Endothelial cell of umbilical vein (primary cell): ENCODE results near the gene TBCD. TPM values are rescaled to one million over a fixed set of nuclear protein-coding genes. Genes with fewer than 3 reads are reported as not detected.
A peak's percentile ranks its signal among the peaks of the same experiment; 100 is the strongest.

ENCODE experiments used
- BruUV-seq: library from RNA; stranded (reverse); fragments of 400-500 nt; replicated peaks from 2 replicates; lab custom pipeline; 2021; lab: Mats Ljungman, UMichigan
- CTCF ChIA-PET: fragments of 300-600, 350-600 bp; sonication (Branson Sonifier 250); formaldehyde crosslinking; loops from one replicate; lab custom pipeline; 2021; ENCODE audit warnings: antibody characterized with exemption, inconsistent platforms; lab: Charles Lee
- POLR2A ChIA-PET: fragments of 300-600, 350-600 bp; sonication (Branson Sonifier 250); formaldehyde crosslinking; loops from one replicate; lab custom pipeline; 2021; ENCODE audit warnings: antibody characterized with exemption, inconsistent platforms; lab: Charles Lee
- DNase-seq: peaks from one replicate; pipeline ENCODE4 v3.0.0-alpha.2; 2011; ENCODE audit warnings: low read depth, low spot score
- FAIRE-seq: peaks from 2 replicates; lab custom pipeline; 2011; peaks lifted over from hg19 to GRCh38; lab: Jason Lieb, UNC
- H2AFZ ChIP-seq: 2 replicates; pipeline ENCODE4 v1.6.0; 2012; ENCODE audit warnings: low read depth, low read length, control low read depth, inconsistent platforms
- H3K27ac ChIP-seq: 2 replicates; pipeline ENCODE4 v1.5.1; 2011; ENCODE audit warnings: low read depth, mild to moderate bottlenecking, control low read depth, low read length, moderate library complexity; ENCODE audit not compliant: insufficient read depth
- H3K27me3 ChIP-seq, 2 experiments: 2 replicates each; pipeline versions ENCODE4 v1.6.0 to v1.6.1; 2011; ENCODE audit warnings: low read length in 2 of 2, mixed read lengths in 1 of 2; ENCODE audit not compliant: control insufficient read depth in 2 of 2, insufficient read depth in 2 of 2
- H3K36me3 ChIP-seq, 2 experiments: 2 replicates in 1 of 2; 3 replicates in 1 of 2; pipeline ENCODE4 v1.5.1; 2011; ENCODE audit warnings: low read length in 2 of 2, mild to moderate bottlenecking in 1 of 2, moderate library complexity in 1 of 2; ENCODE audit not compliant: control insufficient read depth in 2 of 2, insufficient read depth in 2 of 2; ENCODE audit errors: extremely low read depth in 1 of 2
- H3K4me1 ChIP-seq: 3 replicates; pipeline ENCODE4 v1.5.1; 2011; ENCODE audit warnings: mild to moderate bottlenecking, low read length; ENCODE audit not compliant: control insufficient read depth, insufficient read depth; ENCODE audit errors: extremely low read depth
- H3K4me2 ChIP-seq: 2 replicates; pipeline ENCODE4 v1.6.1; 2011; ENCODE audit warnings: low read length, control low read depth, mixed read lengths; ENCODE audit not compliant: insufficient read depth
- H3K4me3 ChIP-seq, 3 experiments: fragments of 200-600 bp in 1 of 3; sonication (generic), shearing (Covaris generic) in 1 of 3; replicated peaks in 1 of 3; 2 replicates each; pipeline ENCODE4 v1.5.1; 2011 to 2016; ENCODE audit warnings: control low read depth in 3 of 3, low read length in 3 of 3, mild to moderate bottlenecking in 2 of 3, inconsistent platforms in 1 of 3, low read depth in 1 of 3, moderate library complexity in 1 of 3; ENCODE audit not compliant: insufficient read depth in 1 of 3
- H3K79me2 ChIP-seq: 2 replicates; pipeline ENCODE4 v1.6.0; 2012; ENCODE audit warnings: low read length, inconsistent platforms; ENCODE audit not compliant: control insufficient read depth, insufficient read depth
- H3K9ac ChIP-seq: replicated peaks from 2 replicates; pipeline ENCODE3; 2011; ENCODE audit warnings: low read length, control low read depth; ENCODE audit not compliant: insufficient read depth; ENCODE audit errors: extremely low read depth
- H3K9me1 ChIP-seq: replicated peaks from 3 replicates; pipeline ENCODE4 v1.6.0; 2011; ENCODE audit warnings: mild to moderate bottlenecking, low read length; ENCODE audit not compliant: control insufficient read depth, insufficient read depth; ENCODE audit errors: extremely low read depth
- H3K9me3 ChIP-seq: replicated peaks from 2 replicates; pipeline ENCODE4 v1.5.1; 2012; ENCODE audit warnings: low read length, inconsistent platforms; ENCODE audit not compliant: control insufficient read depth, insufficient read depth
- H4K20me1 ChIP-seq: replicated peaks from 2 replicates; pipeline ENCODE3; 2011; ENCODE audit warnings: mild to moderate bottlenecking, low read length; ENCODE audit not compliant: control insufficient read depth, insufficient read depth; ENCODE audit errors: extremely low read depth
- CTCF ChIP-seq, 2 donors: IDR thresholded peaks; 1 replicate in 1 of 2; 2 replicates in 1 of 2; pipeline ENCODE4 v1.5.1; 2011; ENCODE audit warnings: low read length in 2 of 2, mild to moderate bottlenecking in 2 of 2, moderate library complexity in 2 of 2, control low read depth in 1 of 2, inconsistent platforms in 1 of 2, low read depth in 1 of 2; ENCODE audit not compliant: insufficient read depth in 1 of 2; ENCODE audit errors: extremely low read depth in 1 of 2
- EZH2 ChIP-seq: IDR thresholded peaks from 2 replicates; pipeline ENCODE4 v1.6.1; 2012; ENCODE audit warnings: borderline replicate concordance, low read depth, mild to moderate bottlenecking, moderate library complexity, low read length, inconsistent platforms; ENCODE audit not compliant: severe bottlenecking
- FOS ChIP-seq: IDR thresholded peaks from 2 replicates; pipeline ENCODE4 v1.6.1; 2011; ENCODE audit warnings: mild to moderate bottlenecking, low read length, moderate library complexity, borderline replicate concordance; ENCODE audit not compliant: insufficient read depth
- GATA2 ChIP-seq: IDR thresholded peaks from 2 replicates; pipeline ENCODE4 v1.7.0; 2011; ENCODE audit warnings: low read depth, mild to moderate bottlenecking, moderate library complexity, mixed read lengths, low read length; ENCODE audit not compliant: insufficient read length, insufficient read depth
- JUN ChIP-seq: IDR thresholded peaks from 2 replicates; pipeline ENCODE4 v1.6.1; 2011; ENCODE audit warnings: borderline replicate concordance, low read depth; ENCODE audit not compliant: insufficient read length, insufficient read depth
- MAX ChIP-seq: IDR thresholded peaks from 2 replicates; pipeline ENCODE4 v1.6.1; 2011; ENCODE audit not compliant: insufficient read depth, insufficient read length
- MYC ChIP-seq: IDR thresholded peaks from one replicate; pipeline ENCODE4 v1.6.1; 2011; ENCODE audit warnings: mild to moderate bottlenecking, low read depth, low read length
- POLR2A ChIP-seq: IDR thresholded peaks from 2 replicates; pipeline ENCODE4 v1.6.1; 2012; ENCODE audit warnings: low read depth, mild to moderate bottlenecking, control low read depth, low read length
- POLR2AphosphoS5 ChIP-seq: IDR thresholded peaks from 2 replicates; pipeline ENCODE4 v1.6.1; 2012; ENCODE audit warnings: low read depth, mild to moderate bottlenecking, control low read depth, low read length, moderate library complexity; ENCODE audit not compliant: insufficient read depth
- dilution Hi-C: fragments of 300-500 bp; cut with MboI; formaldehyde crosslinking; loops from one replicate; pipeline ENCODE4 v1.15.0; 2019; ENCODE audit warnings: low sequenced_read_pairs; ENCODE audit not compliant: extremely low pct_ligation_motif_present
- intact Hi-C: fragments of 100-400 bp; cut with micrococcal nuclease; formaldehyde crosslinking; loops from one replicate; pipeline ENCODE4 v1.10.0; 2022
- polyA plus RNA-seq, 4 experiments: library from polyadenylated mRNA; depleted of rRNA in 3 of 4; stranded (reverse) in 3 of 4; unstranded in 1 of 4; fragments of >200 nt; gene quantifications; 2 replicates each; pipeline versions ENCODE4 v1.2.1 to v1.2.3, GENCODE V29; 2011 to 2012; ENCODE audit warnings: missing spikeins in 1 of 4
- total RNA-seq: library from RNA; stranded (reverse); gene quantifications from 2 replicates; pipeline ENCODE4 v1.2.3, GENCODE V29; 2021

Gene TBCD
- total and polyA plus RNA-seq, 2 donors (not counting 3 experiments of a cell fraction or from before 2014, with no cell fraction given), result 121 to 145 TPM

- dilution Hi-C loops (no loop called here), intact Hi-C loops (no loop called here)
- Histone ChIP-seq H3K9me3 (no peaks in the 10 kb centered on the region), H3K4me3 (no peak overlapping the region), H3K9me1 (no peaks in the 10 kb centered on the region), H3K9ac (no peak overlapping the region), H3K27ac (no peak overlapping the region), H4K20me1 (no peaks in the 10 kb centered on the region), H3K4me1 (peaks cover 7% of the 10 kb centered on the region), H3K4me2 (no peak overlapping the region), H2AFZ (no peak overlapping the region), H3K79me2 (no peaks in the 10 kb centered on the region), H3K36me3 (peaks cover 0 to 2% of the 10 kb centered on the region in 2 experiments), H3K27me3 (no peaks in the 10 kb centered on the region)
- peak; percentile 9 for DNase-seq
- POLR2A ChIA-PET, result no interaction called here
- CTCF ChIA-PET, result interaction anchor here (0.9 to 3.6 kb wide), 2 partner anchors 19 to 23 kb away, joined by 3 to 13 read pairs; no protein-coding TSS in a partner anchor
- BruUV-seq, result no TSS peak
- no peak for TF ChIP-seq MYC
- no peak for TF ChIP-seq FOS
- no peak for TF ChIP-seq POLR2AphosphoS5
- TF ChIP-seq EZH2, result no peak
- TF ChIP-seq POLR2A, result no peak
- no peak for TF ChIP-seq MAX
- TF ChIP-seq GATA2, result no peak
- no peak for TF ChIP-seq JUN
- no peak for TF ChIP-seq CTCF (IDR thresholded peaks at IDR 0.05; ENCODE audit: extremely low read depth in 1 of 2, insufficient read depth in 1 of 2, low read depth in 1 of 2, low read length in 2 of 2)
- FAIRE-seq, result no peak
Measured at GRCh38 chr17:82804442-82805191, 52.8 kb downstream of the TBCD start.
